ENCODE results near the gene MBNL2. TPM values are rescaled to one million over a fixed set of nuclear protein-coding genes. Genes with fewer than 3 reads are reported as not detected.
A peak's percentile ranks its signal among the peaks of the same experiment; 100 is the strongest.

Gene MBNL2
- total RNA-seq, 1 donor, result 69.8 TPM

GRCh38 chr13:97281028-97281427, 58.9 kb downstream of the MBNL2 start:
- DNase-seq (ENCODE audit: insufficient read length, low spot score, missing footprints), result no peak
- H3K27me3 ChIP-seq (ENCODE audit: insufficient read depth, low read length), result no peaks in the 10 kb centered on the region
- TF ChIP-seq CTCF (IDR thresholded peaks at IDR 0.05; ENCODE audit: extremely low read depth, low read depth, low read length), result no peak
- peaks cover 70% of the 10 kb centered on the region for H3K79me2 ChIP-seq (ENCODE audit: insufficient read depth, low read length)
- peak overlapping the region; percentile 29 for H3K27ac ChIP-seq (ENCODE audit: low read depth, low read length)
- no peak overlapping the region for H2AFZ ChIP-seq (ENCODE audit: low read length)
- peaks cover 27% of the 10 kb centered on the region for H4K20me1 ChIP-seq (ENCODE audit: insufficient read depth, low read length)
- peaks cover 41% of the 10 kb centered on the region for H3K4me1 ChIP-seq (ENCODE audit: insufficient read depth, low read length)
- no peaks in the 10 kb centered on the region for H3K9me3 ChIP-seq (ENCODE audit: low read depth, low read length)
- no peak overlapping the region for H3K4me3 ChIP-seq (ENCODE audit: insufficient read depth, low read length)
- H3K4me2 ChIP-seq (ENCODE audit: insufficient read depth, low read length), result no peak overlapping the region
- peaks cover 13% of the 10 kb centered on the region for H3K36me3 ChIP-seq (ENCODE audit: insufficient read depth, low read length)

- Histone ChIP-seq H3K4me3 (ENCODE audit: insufficient read depth, low read length) (no peak overlapping the region), H3K36me3 (ENCODE audit: insufficient read depth, low read length) (no peaks in the 10 kb centered on the region), H3K9me3 (ENCODE audit: low read depth, low read length) (no peaks in the 10 kb centered on the region), H4K20me1 (ENCODE audit: insufficient read depth, low read length) (peaks cover 30% of the 10 kb centered on the region), H3K27me3 (ENCODE audit: insufficient read depth, low read length) (no peaks in the 10 kb centered on the region), H3K4me1 (ENCODE audit: insufficient read depth, low read length) (peaks cover 27% of the 10 kb centered on the region), H3K4me2 (ENCODE audit: insufficient read depth, low read length) (no peak overlapping the region), H2AFZ (ENCODE audit: low read length) (no peak overlapping the region), H3K79me2 (ENCODE audit: insufficient read depth, low read length) (peaks cover 67% of the 10 kb centered on the region), H3K27ac (ENCODE audit: low read depth, low read length) (no peak overlapping the region)
- no peak for TF ChIP-seq CTCF (IDR thresholded peaks at IDR 0.05; ENCODE audit: extremely low read depth, low read depth, low read length)
- no peak for DNase-seq (ENCODE audit: insufficient read length, low spot score, missing footprints)
These were observed 60.6 kb downstream of the MBNL2 start for GRCh38 chr13:97282705-97283104.

- Histone ChIP-seq H3K4me3 (ENCODE audit: insufficient read depth, low read length) (no peak overlapping the region), H4K20me1 (ENCODE audit: insufficient read depth, low read length) (peaks cover 30% of the 10 kb centered on the region), H3K9me3 (ENCODE audit: low read depth, low read length) (no peaks in the 10 kb centered on the region), H3K4me2 (ENCODE audit: insufficient read depth, low read length) (no peak overlapping the region), H3K4me1 (ENCODE audit: insufficient read depth, low read length) (peaks cover 16% of the 10 kb centered on the region), H3K27ac (ENCODE audit: low read depth, low read length) (no peak overlapping the region), H3K79me2 (ENCODE audit: insufficient read depth, low read length) (peaks cover 68% of the 10 kb centered on the region), H2AFZ (ENCODE audit: low read length) (no peak overlapping the region), H3K27me3 (ENCODE audit: insufficient read depth, low read length) (no peaks in the 10 kb centered on the region), H3K36me3 (ENCODE audit: insufficient read depth, low read length) (no peaks in the 10 kb centered on the region)
- DNase-seq (ENCODE audit: insufficient read length, low spot score, missing footprints), result no peak
- no peak for TF ChIP-seq CTCF (IDR thresholded peaks at IDR 0.05; ENCODE audit: extremely low read depth, low read depth, low read length)
These were observed 61.8 kb downstream of the MBNL2 start for GRCh38 chr13:97283888-97284287.

GRCh38 chr13:97284558-97284957, 62.4 kb downstream of the MBNL2 start:
- TF ChIP-seq CTCF (IDR thresholded peaks at IDR 0.05; ENCODE audit: extremely low read depth, low read depth, low read length), result no peak
- peaks cover 67% of the 10 kb centered on the region for H3K79me2 ChIP-seq (ENCODE audit: insufficient read depth, low read length)
- no peaks in the 10 kb centered on the region for H3K36me3 ChIP-seq (ENCODE audit: insufficient read depth, low read length)
- H3K4me3 ChIP-seq (ENCODE audit: insufficient read depth, low read length), result no peak overlapping the region
- H3K9me3 ChIP-seq (ENCODE audit: low read depth, low read length), result no peaks in the 10 kb centered on the region
- H4K20me1 ChIP-seq (ENCODE audit: insufficient read depth, low read length), result peaks cover 30% of the 10 kb centered on the region
- H2AFZ ChIP-seq (ENCODE audit: low read length), result no peak overlapping the region
- peaks cover 12% of the 10 kb centered on the region for H3K4me1 ChIP-seq (ENCODE audit: insufficient read depth, low read length)
- DNase-seq (ENCODE audit: insufficient read length, low spot score, missing footprints), result no peak
- H3K27ac ChIP-seq (ENCODE audit: low read depth, low read length), result no peak overlapping the region
- no peak overlapping the region for H3K4me2 ChIP-seq (ENCODE audit: insufficient read depth, low read length)
- H3K27me3 ChIP-seq (ENCODE audit: insufficient read depth, low read length), result no peaks in the 10 kb centered on the region

Data from osteoblast (primary cell).